ENCODE measurements around the gene SLC24A3. TPM values are rescaled to one million over a fixed set of nuclear protein-coding genes. Genes with fewer than 3 reads are reported as not detected.

The SLC24A3 gene
- total RNA-seq, 1 experiment from 2014 or later, result not detected

- H3K4me1 ChIP-seq (ENCODE audit: control insufficient read depth, insufficient read depth, low read length), result no peaks in the 10 kb centered on the region
- no peak for DNase-seq (ENCODE audit: low read depth, low spot score)
- no peaks in the 10 kb centered on the region for H3K9me3 ChIP-seq (ENCODE audit: control insufficient read depth, insufficient read depth, low read depth, low read length)
- intact Hi-C loops (cut with micrococcal nuclease; ENCODE audit: unreplicated experiment), result no loop called here
- in situ Hi-C loops (cut with HindIII; ENCODE audit: low pct_unique_long_range_greater_than_20kb, low sequenced_read_pairs), result no loop called here
- no peak overlapping the region for H3K27ac ChIP-seq (ENCODE audit: low read length)
- no peak for ATAC-seq
- H3K4me3 ChIP-seq (ENCODE audit: low read depth in 2 of 2, low read length in 2 of 2), result no peak overlapping the region
- H3K36me3 ChIP-seq (ENCODE audit: control insufficient read depth, insufficient read depth, low read length), result no peaks in the 10 kb centered on the region
- POLR2A ChIA-PET, result no interaction called here
- peaks cover 5% of the 10 kb centered on the region for H3K27me3 ChIP-seq (ENCODE audit: control insufficient read depth, insufficient read depth, low read length)
- CTCF ChIA-PET, result no interaction called here
- TF ChIP-seq, protein P1, sequence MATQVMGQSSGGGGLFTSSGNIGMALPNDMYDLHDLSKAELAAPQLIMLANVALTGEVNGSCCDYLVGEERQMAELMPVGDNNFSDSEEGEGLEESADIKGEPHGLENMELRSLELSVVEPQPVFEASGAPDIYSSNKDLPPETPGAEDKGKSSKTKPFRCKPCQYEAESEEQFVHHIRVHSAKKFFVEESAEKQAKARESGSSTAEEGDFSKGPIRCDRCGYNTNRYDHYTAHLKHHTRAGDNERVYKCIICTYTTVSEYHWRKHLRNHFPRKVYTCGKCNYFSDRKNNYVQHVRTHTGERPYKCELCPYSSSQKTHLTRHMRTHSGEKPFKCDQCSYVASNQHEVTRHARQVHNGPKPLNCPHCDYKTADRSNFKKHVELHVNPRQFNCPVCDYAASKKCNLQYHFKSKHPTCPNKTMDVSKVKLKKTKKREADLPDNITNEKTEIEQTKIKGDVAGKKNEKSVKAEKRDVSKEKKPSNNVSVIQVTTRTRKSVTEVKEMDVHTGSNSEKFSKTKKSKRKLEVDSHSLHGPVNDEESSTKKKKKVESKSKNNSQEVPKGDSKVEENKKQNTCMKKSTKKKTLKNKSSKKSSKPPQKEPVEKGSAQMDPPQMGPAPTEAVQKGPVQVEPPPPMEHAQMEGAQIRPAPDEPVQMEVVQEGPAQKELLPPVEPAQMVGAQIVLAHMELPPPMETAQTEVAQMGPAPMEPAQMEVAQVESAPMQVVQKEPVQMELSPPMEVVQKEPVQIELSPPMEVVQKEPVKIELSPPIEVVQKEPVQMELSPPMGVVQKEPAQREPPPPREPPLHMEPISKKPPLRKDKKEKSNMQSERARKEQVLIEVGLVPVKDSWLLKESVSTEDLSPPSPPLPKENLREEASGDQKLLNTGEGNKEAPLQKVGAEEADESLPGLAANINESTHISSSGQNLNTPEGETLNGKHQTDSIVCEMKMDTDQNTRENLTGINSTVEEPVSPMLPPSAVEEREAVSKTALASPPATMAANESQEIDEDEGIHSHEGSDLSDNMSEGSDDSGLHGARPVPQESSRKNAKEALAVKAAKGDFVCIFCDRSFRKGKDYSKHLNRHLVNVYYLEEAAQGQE (IDR thresholded peaks at IDR 0.05; ENCODE audit: insufficient read depth in 1 of 2, low read depth in 2 of 2, low read length in 1 of 2), result no peak
- TF ChIP-seq TCF7L2 (IDR thresholded peaks at IDR 0.05; ENCODE audit: low read depth, low read length), result no peak
- no peak for TF ChIP-seq SIN3A (IDR thresholded peaks at IDR 0.05; ENCODE audit: borderline replicate concordance, insufficient read depth, low read depth, low read length)
- no peak for TF ChIP-seq CTCF (IDR thresholded peaks at IDR 0.05)
- TF ChIP-seq POLR2AphosphoS5 (IDR thresholded peaks at IDR 0.05; ENCODE audit: low read depth, low read length), result no peak
- BruUV-seq (replicated peaks), result no TSS peak
Observed at GRCh38 chr20:19466206-19466928, 253.9 kb downstream of the SLC24A3 start.

DNA sequence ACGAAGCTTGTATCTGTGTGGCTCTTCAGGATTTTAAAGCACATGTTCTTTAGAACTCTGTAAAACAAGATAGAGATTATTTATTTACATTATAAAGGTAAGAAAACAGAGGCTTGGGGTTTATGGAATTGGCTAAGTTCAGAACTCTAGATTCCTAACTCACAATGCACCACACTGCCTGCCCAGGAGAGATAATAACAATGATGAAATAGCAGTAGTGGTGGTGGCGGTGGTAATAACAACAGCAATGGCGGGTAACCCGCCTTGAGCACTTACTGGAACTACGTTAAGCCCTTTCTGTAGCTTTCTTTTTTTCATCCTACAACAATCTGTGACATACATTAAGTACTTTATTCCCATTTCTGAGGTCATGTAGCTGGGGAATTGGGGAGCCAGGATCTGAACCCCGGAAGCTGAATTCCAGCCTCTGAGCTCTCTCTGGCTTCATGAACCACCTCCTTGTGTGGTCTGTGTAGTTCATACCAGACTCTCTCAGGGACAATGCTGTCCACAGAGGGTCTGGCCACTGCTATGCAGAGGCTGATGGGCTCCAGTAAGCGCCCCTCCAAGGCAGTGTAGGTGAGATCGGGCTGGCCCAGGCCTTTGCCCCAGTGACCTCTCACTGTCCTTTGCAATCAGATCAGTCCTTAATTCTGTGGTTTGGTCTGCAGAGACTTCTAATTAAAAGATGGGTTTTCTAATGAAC is 260.9 kb downstream of the SLC24A3 start:
- ATAC-seq (no peak), DNase-seq (ENCODE audit: low read depth, low spot score) (no peak)
- ChIA-PET POLR2A (no interaction called here), CTCF (no interaction called here)
- H3K4me3 ChIP-seq (ENCODE audit: low read depth in 2 of 2, low read length in 2 of 2), result no peak overlapping the region
- intact Hi-C loops (cut with micrococcal nuclease; ENCODE audit: unreplicated experiment), result no loop called here
- no peak for TF ChIP-seq CTCF (IDR thresholded peaks at IDR 0.05)
- TF ChIP-seq, protein P1 (IDR thresholded peaks at IDR 0.05; ENCODE audit: insufficient read depth in 1 of 2, low read depth in 2 of 2, low read length in 1 of 2), result no peak
- no peak for TF ChIP-seq TCF7L2 (IDR thresholded peaks at IDR 0.05; ENCODE audit: low read depth, low read length)
- no peak for TF ChIP-seq POLR2AphosphoS5 (IDR thresholded peaks at IDR 0.05; ENCODE audit: low read depth, low read length)
- no peak for TF ChIP-seq SIN3A (IDR thresholded peaks at IDR 0.05; ENCODE audit: borderline replicate concordance, insufficient read depth, low read depth, low read length)
- in situ Hi-C loops (cut with HindIII; ENCODE audit: low pct_unique_long_range_greater_than_20kb, low sequenced_read_pairs), result no loop called here
- peaks cover 8% of the 10 kb centered on the region for H3K27me3 ChIP-seq (ENCODE audit: control insufficient read depth, insufficient read depth, low read length)
- no TSS peak for BruUV-seq (replicated peaks)
- H3K9me3 ChIP-seq (ENCODE audit: control insufficient read depth, insufficient read depth, low read depth, low read length), result no peaks in the 10 kb centered on the region
- H3K4me1 ChIP-seq (ENCODE audit: control insufficient read depth, insufficient read depth, low read length), result no peaks in the 10 kb centered on the region
- no peaks in the 10 kb centered on the region for H3K36me3 ChIP-seq (ENCODE audit: control insufficient read depth, insufficient read depth, low read length)
- H3K27ac ChIP-seq (ENCODE audit: low read length), result no peak overlapping the region

Measured in Panc1 (cell line).